GM18507 (cell line): ENCODE results near the gene FAM200B.

Experiments used
- DNase-seq: peaks from one replicate; pipeline ENCODE4 v3.0.0; 2011; ENCODE audit warnings: low read depth; ENCODE audit not compliant: insufficient read length; ENCODE audit errors: extremely low spot score
- FAIRE-seq: peaks from 2 replicates; lab custom pipeline; 2011; peaks lifted over from hg19 to GRCh38; lab: Jason Lieb, UNC

Gene FAM200B

DNA sequence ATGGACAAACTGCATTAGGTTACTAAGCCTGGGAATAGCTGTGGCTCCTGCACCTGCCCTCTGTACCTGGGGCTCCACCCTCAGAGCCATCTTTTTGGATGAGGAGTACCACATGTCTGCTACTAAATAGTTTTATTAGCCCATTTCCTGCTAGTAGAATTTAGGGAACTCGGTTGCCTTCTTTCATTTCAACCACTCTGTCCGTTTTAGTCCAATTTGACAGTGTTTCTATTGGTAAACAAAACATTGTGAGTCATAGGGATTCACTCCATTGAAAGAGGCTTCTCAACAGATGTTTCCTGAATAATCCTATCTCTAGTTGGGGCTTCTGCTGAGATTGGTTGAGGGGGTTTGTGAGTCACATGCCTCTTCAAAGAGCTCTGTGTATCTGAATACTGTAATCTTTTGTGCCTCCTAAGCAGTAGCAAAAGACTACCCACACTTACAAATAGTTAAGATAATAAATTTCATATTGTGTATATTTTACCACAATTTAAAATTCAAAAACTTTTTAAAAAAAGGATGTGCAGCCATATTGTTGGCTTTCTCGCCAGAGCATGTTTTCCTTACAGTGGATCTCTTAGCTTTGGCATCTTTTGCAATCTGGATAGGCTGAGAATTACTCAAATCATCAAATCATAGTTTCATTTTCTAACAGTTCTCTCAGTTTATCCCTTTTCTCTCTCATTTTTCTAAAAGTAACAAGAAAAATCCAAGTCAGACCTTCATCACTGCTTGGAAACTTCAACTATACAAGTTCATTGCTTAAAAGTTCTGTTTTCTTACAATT, 9.9 kb downstream of the FAM200B start:
- FAIRE-seq (no peak), DNase-seq (no peak)

DNA sequence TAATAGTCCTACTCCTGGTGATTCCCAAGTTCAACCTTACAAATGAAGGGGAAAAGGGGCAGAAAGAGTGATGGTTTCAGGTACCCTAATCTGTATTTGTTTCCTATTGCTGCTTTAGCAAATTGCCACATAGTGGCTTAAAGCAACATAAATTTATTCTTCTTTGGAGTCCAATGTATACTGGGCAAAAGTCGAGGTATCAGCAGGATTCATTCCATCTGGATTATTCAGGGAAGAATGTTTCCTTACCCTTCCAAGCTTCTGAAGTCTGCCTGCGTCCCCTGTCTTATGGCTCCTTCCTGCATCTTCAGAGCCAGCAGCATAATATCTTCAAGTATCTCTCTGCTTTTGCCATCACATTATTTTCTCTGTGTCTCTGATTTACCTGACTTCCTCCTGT, 11.0 kb downstream of the FAM200B start:
- DNase-seq (no peak), FAIRE-seq (no peak)

DNA sequence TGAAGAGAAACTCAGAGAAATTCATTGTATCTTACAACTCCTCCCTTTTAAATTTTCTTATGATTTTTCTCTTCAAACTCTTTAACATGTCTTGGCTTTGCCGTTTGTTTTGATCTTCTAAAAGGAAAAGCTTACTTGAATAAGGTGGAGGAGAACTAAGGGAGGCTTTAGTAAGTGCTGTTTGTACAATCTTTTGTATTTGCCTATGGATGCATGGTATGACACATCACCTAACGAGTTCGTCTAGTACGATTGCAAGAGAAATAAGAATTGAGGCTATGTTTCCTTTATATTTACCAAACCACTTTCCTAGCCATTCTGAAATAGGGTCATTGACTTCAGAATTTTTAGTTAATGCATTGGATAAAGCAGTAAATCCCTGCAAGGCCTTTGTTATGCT, 12.8 kb downstream of the FAM200B start:
- no peak for FAIRE-seq
- no peak for DNase-seq

DNA sequence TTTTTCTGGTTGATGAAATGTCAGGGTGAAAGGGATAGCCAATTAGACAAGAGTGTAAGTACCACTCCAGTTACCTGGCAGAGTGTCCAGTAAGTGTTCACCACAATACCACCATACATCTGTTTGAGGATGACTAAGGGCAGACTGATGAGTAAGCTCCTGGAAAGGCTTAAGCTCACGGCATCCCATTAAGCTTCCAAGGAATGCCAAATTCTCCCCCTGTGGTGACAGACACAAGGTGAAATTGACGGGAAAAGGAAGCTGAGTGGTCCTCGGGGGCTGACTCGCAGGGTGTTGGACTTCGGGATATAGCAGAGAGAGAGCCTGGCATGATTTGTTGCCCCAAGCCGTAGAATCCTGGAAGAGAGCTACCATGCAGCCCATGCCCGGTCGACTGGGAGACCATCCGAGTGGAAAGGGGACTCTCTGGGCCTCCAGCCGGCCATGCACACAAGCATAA, 13.6 kb downstream of the FAM200B start:
- FAIRE-seq, result no peak

DNA sequence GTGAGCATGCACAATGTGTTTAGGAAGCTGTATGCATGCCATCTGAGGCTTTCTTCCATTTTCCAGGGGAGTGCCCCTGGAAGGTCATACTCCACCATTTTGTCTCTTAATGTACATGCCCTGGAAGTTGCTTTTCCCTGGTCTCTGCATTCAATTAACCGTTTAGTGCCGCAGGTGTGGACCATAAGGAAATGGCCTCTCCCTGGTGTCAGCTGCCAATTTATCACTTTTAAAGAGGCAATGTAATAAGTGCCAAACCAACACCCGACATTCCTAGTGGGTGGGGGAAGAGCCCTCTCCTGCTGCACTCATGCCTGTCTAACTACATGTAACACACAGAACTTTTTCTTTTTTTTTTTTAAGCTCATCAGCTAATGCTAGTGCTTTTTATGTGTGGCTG, 14.1 kb downstream of the FAM200B start:
- DNase-seq, result no peak
- FAIRE-seq, result no peak

More for the DNA sequence above, 13.6 kb downstream of the FAM200B start:
- no peak for DNase-seq

DNA sequence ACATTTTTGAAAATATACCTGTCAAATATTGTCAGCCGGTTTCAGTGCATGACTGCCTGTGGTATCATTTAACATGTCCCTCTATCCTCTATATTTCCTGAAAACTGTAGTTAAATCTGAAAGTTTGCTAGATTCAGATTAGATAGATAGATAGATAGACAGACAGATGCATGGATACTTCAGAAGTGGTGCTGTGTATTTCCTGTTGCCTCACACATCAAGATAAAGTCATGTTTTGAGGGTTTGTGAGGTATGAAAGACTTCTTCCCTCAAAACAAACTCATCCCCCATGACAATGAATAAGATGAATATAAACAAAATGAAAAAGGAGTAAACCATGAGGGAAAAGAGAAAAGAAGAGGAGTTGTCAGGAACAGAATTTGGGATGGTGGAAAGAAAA, 15.2 kb downstream of the FAM200B start:
- FAIRE-seq (no peak), DNase-seq (no peak)

DNA sequence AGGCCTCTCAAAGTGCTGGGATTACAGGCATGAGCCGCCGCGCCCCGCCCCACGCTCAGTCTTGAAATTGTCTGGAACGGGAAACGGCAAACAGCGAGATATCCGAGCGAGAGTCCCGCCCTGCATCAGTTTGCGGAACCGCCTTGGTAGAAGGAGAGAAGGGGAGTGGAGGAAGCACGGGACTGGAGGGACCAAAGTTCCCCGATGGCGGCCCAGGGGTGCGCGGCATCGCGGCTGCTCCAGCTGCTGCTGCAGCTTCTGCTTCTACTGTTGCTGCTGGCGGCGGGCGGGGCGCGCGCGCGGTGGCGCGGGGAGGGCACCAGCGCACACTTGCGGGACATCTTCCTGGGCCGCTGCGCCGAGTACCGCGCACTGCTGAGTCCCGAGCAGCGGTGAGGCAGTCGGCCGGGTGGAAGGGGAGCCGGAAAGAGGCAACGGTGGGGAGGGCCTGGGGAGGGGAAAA, 21.3 kb downstream of the FAM200B start, which contains the start of gene BST1:
TSS of gene BST1 (plus strand) at position 125 of the 463 bp plus-strand sequence. CDS start at position 205, 80 bp downstream.
- DNase-seq, result peak; percentile 7
- no peak for FAIRE-seq

DNA sequence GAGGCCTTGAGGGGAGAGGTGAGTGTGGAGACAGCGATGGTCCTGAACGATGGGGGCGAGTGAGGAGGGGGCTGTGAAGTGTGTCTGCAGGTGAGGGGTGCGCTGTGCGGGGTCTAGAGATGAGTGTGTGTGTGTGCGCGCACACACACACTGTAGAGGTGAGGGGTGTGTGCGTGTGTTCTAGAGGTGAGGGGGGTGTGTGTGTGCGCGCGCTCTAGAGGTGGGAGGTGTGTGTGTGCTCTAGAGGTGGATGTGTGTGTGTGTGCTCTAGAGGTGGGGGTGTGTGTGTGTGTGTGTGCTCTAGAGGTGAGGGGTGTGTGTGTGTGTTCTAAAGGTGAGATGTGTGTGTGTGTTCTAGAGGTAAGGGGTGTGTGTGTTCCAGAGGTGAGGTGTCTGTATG, 21.8 kb downstream of the FAM200B start:
- no peak for DNase-seq
- no peak for FAIRE-seq

DNA sequence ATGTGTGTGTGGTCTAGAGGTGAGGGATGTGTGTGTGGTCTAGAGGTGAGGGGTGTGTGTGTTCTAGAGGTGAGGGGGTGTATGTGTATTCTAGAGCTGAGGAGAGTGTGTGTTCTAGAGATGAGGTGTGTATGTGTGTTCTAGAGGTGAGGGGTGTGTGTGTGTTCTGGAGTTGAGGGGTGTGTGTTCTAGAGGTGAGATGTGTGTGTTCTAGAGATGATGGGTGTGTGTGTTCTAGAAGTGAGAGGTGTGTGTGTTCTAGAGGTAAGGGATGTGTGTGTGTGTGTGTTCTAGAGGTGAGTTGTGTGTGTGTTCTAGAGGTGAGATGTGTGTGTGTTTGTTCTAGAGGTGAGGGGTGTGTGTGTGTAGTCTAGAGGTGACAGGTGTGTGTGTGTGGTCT, 22.5 kb downstream of the FAM200B start:
- DNase-seq, result no peak
- peak; percentile 29 for FAIRE-seq

DNA sequence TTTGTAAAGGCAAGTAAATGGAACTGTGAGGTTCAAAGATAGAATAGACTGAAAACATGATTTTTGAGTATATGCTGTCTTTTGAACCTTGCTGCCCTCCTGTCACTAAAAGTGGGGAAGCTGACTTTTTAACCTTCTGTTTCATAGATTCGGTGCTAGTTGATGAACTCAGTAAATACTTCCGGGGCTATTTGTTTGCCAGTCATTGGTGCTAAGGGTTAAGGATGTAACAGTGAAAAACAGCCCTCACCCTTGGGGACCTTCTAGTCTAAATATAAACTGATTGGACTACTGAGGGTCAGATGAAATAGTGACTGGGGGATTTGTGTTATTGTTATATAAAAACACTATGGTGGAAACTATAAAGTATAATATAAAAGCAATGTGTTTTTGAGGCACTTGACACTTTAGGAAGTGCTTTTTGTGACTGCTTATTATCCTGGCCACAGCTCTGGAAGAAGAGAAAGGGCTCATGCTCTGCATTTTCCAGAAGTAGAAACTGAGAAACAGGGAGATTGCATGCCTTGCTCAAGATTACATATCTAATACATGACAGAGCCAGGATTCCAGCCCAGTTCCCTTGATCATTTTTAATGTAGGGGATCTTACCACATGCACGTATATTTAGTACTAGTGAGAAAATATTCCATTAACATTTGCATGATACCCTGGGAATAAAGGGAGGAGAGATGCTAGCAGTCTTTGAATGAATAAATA, 25.2 kb downstream of the FAM200B start:
- FAIRE-seq, result no peak

DNA sequence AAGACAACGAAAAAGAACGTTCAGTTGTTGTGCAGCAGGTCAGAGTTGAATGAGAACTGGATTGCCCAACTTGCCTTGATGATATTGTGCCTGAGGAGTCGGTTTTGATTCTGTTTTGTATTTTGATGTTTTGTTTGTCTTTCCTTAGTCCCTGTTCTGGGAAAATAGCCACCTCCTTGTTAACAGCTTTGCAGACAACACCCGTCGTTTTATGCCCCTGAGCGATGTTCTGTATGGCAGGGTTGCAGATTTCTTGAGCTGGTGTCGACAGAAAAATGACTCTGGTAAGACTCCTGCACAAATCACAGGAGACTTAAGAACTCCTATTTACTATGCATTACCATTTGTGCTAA, 25.7 kb downstream of the FAM200B start:
- DNase-seq (no peak), FAIRE-seq (no peak)

More for the DNA sequence above, 25.2 kb downstream of the FAM200B start:
- DNase-seq, result no peak

DNA sequence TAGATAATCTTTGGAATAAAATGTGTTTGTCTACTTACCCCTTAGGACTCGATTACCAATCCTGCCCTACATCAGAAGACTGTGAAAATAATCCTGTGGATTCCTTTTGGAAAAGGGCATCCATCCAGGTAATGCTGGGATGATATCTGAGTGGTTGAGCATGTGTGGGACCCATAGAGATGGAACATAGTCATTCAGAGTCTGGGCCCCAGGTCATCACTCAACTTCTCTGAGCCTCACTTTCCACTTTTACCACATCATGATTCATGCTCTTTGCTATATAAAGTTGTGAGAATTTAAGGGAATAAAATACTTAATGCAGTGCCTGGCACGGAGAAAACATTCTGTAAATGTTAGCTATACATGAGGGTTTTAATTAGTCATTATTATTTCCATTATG, 30.1 kb downstream of the FAM200B start:
- FAIRE-seq (no peak), DNase-seq (no peak)

DNA sequence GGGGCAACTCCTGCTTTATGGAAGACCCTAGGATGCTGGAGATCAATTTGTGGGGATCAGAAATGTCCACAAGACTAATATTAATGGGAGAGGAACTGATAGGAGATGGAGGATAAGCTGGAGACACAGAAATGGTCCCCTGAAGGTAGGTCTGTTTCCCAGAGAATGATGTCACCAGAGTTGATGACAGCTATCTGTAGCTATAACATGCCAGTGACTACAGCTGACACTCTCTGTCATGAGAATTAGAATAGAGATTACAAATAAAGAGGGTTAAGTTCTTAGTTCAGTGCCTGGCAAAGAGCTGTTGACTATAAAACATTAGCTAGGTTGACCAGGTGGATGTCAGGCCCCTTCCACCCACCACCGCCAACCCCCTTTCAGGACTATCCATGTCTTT, 30.6 kb downstream of the FAM200B start:
- no peak for DNase-seq
- no peak for FAIRE-seq

DNA sequence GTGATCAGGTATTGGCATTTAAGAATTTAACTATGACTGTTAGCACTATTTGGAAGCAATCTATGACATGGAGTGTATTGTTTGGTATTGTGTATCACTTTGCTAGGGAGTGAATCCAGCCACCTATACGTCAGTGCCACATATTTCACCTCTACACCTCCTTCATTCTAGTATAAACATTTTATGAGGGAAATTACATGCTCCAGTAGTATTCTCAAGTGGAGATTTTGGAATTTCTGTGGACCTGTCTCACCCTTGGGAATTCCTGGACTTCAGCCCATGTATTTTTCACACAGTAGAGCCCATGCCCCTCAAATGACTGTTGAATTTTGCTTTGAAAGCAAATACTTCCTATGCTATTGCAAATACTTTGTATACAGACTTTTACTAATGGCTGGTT, 32.5 kb downstream of the FAM200B start:
- DNase-seq, result no peak

DNA sequence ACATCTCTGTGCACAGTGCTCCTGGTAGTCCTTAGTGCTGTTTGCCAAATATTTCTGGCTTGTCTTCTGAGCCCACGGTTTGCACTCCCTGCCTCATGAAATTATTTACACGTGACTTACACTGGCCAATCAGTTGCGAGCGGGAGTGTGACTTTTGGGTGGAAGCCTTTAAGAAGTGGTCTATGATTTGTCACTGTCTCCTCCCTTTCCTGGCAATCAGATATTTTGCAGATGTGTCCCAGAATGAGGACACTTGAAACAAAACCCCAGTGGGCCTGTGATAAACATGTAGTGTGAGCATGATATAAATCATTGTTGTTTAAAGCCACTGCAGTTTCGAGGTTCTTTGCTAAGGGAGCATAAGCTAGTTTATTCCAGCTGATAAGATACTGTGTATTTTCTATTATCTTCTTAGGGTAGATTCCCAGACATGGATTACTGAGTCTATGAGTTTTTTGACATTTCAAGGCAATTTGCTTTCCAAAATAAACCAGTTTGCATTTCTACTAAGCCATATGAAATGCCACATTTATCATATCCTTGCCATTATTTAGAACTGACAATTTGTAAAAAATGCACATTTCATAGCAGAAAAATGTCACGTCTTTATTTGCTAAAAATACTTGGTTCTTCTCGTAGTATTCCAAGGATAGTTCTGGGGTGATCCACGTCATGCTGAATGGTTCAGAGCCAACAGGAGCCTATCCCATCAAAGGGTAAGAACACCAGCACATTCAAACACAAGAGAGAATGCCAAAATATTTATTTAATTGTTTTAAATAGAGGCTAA, 33.2 kb downstream of the FAM200B start:
- FAIRE-seq, result no peak
- DNase-seq, result no peak

More for the DNA sequence above, 32.5 kb downstream of the FAM200B start:
- no peak for FAIRE-seq

DNA sequence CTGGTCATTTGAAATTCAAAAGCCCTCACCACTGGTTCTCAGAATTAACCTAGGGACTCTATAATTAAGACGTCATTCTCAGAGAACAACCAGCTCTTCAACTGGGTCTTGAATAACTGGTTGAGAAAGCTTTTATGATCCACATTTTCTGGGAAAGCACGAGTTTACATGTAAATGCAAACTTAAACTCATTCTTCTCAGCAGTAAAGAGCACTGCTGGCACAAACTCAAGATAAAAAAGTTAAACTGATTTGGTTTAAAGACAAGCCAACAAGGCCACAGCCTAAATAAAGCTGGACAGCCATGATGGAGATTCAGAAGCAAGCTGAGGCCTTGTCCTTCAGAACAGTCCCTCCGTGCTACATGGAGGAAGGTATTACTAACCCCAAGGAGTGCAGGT, 34.5 kb downstream of the FAM200B start:
- FAIRE-seq, result no peak
- DNase-seq, result no peak

DNA sequence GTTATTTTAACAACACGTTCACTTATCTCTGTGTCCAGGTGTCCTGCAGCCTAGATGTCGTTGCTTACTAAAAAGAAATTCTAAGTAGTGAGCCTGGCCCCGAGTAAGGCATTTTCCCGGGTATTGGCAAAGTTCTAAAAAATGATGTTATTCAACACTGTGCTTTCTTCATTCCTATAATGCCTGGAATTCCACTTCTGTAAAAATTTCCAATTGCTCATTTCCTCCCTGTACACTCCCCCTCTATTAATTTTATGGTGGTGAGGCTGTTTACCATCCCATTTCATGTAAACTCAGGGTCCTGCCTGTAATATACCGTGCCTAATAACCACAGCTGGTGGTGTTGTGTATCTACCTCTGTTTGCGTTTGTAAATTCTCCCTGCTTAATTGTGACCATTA, 35.5 kb downstream of the FAM200B start:
- FAIRE-seq (no peak), DNase-seq (no peak)

DNA sequence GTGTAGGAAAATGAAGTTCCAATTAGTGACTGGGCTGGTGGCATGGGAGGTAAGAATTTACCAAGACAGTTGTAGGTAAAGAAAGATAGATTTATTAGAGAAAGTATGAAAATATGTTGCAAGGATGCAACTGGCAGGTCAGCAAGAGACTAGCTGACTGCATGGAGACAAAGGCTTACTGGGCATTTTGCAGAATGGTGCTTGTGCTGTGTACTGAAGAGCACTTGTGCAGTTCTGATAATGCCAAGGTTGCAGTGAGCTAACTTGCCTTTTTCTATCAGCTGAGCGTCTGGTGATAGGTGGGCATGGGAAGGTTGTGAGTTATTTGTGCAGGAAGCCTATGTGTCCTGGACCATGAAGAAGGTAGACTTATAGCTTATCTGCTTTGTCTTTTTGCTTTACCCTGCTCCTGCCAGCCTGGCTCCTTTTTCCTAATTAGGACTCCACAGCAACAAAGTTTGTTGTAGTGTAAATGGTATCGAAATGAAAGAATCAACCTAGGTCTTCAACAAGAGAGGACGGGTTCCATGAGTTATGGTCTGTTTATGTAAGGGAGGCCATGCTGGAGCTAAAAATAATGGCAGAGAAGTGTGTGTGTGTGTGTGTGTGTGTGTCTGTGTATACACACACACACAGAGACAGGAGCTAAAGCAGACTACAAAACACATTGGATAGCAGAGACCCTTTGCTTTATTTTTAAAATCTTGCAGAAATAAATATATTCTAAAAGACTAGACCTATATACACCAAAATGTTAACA, 36.2 kb downstream of the FAM200B start:
- FAIRE-seq, result no peak
- no peak for DNase-seq

DNA sequence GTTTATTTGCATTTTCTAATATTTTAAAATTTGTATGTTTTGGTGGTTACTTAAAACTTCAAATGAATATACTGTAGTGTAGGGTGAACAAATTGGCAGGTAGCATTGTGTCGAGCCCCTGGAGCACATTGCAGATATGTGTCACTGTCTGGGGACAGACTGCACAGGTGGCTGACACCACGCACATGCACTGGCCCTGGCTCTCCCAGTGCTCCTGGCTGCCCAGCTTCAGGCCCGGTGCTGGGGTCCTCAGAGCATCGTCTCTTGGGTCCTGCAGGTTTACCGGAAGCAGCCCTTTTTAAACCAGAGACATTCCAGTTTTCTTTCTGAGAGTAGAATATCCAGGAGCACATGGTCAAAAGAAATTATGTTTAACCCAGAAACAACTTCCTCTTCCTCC, 36.8 kb downstream of the FAM200B start:
- DNase-seq, result no peak
- FAIRE-seq, result no peak
